Peyer's patch (tissue), 4 donors: ENCODE data around the gene CDK15.

ENCODE experiments used
- POLR2A ChIP-seq, 2 donors: fragments of 450-650 bp; IDR thresholded peaks; one replicate each; pipeline ENCODE4 v1.5.1; 2017; ENCODE audit warnings: antibody characterized with exemption in 2 of 2, mild to moderate bottlenecking in 2 of 2, moderate library complexity in 2 of 2
- TF ChIP-seq, protein P1 (sequence below), 6 experiments: fragments of 450-650 bp in 4 of 6; fragments of 200-600 bp in 2 of 6; sonication (generic) in 1 of 6; IDR thresholded peaks; one replicate each; pipeline ENCODE4 v1.5.1; 2017 to 2019; ENCODE audit warnings: antibody characterized with exemption in 6 of 6, mild to moderate bottlenecking in 3 of 6, moderate library complexity in 1 of 6

DNA sequence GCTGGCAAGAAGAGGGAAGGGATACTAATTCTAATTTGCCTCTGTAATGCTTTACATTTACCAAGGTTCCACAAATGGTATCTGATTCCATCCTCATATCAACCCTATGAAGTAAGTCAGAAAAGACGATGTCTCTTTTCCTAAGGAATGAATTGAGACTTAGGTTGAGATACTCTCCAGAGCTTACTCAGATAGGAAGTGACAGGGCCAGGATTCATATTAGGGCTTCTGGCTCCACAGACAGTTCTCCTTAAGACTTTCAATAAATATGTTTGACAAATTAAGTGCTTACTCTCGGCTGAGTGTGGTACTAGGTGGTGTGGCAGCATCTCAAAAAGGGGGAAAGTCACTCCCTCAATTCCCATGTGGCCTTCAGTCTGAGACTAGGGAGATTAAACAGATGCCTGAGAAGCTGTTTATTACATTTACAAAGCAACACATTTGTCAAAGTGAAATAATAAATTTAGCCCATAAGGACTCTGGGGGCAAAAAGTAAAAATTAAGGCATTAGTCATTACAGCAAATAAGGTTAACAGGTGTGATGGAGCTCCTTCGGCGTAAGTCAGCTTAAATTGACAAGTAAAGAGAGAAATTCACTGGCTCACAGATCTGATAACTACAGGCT lies 14.2 kb downstream of the CDK15 start:
- TF ChIP-seq POLR2A (IDR thresholded peaks at IDR 0.05), result no peak
- TF ChIP-seq, protein P1, sequence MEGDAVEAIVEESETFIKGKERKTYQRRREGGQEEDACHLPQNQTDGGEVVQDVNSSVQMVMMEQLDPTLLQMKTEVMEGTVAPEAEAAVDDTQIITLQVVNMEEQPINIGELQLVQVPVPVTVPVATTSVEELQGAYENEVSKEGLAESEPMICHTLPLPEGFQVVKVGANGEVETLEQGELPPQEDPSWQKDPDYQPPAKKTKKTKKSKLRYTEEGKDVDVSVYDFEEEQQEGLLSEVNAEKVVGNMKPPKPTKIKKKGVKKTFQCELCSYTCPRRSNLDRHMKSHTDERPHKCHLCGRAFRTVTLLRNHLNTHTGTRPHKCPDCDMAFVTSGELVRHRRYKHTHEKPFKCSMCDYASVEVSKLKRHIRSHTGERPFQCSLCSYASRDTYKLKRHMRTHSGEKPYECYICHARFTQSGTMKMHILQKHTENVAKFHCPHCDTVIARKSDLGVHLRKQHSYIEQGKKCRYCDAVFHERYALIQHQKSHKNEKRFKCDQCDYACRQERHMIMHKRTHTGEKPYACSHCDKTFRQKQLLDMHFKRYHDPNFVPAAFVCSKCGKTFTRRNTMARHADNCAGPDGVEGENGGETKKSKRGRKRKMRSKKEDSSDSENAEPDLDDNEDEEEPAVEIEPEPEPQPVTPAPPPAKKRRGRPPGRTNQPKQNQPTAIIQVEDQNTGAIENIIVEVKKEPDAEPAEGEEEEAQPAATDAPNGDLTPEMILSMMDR (IDR thresholded peaks at IDR 0.05), result no peak
